Testis (tissue), 3 donors: ENCODE data around the gene OXLD1. TPM values are rescaled to one million over a fixed set of nuclear protein-coding genes. Genes with fewer than 3 reads are reported as not detected.

Experiments used
- DNase-seq: peaks from one replicate; pipeline ENCODE4 v3.0.0-alpha.2; 2019
- H3K27ac ChIP-seq, 2 donors: fragments of 200-600 bp; sonication (generic); one replicate each; pipeline ENCODE4 v1.5.1; 2019
- H3K27me3 ChIP-seq: fragments of 200-600 bp; sonication (generic); one replicate; pipeline ENCODE4 v1.5.1; 2019
- H3K36me3 ChIP-seq: fragments of 200-600 bp; sonication (generic); one replicate; pipeline ENCODE4 v1.5.1; 2017; ENCODE audit warnings: low read depth; ENCODE audit errors: missing control alignments
- H3K4me1 ChIP-seq: fragments of 200-600 bp; sonication (generic); one replicate; pipeline ENCODE4 v1.5.1; 2019
- H3K4me3 ChIP-seq, 2 donors: fragments of 200-600 bp; sonication (generic); one replicate each; pipeline ENCODE4 v1.5.1; 2017 to 2019
- H3K9me3 ChIP-seq: fragments of 200-600 bp; sonication (generic); one replicate; pipeline ENCODE4 v1.5.1; 2017
- POLR2A ChIP-seq: fragments of 450-650 bp; IDR thresholded peaks from one replicate; pipeline ENCODE4 v1.6.1; 2017; ENCODE audit warnings: antibody characterized with exemption, mild to moderate bottlenecking, moderate library complexity
- WGBS, 2 donors: methylation state at CpG; one replicate each; pipeline ENCODE4 v1.1.5; 2018; 5-methylcytosine and 5-hydroxymethylcytosine counted together
- intact Hi-C: fragments of 100-400 bp; cut with DNase I; formaldehyde crosslinking; loops from one replicate; pipeline ENCODE4 v1.15.1; 2023; ENCODE audit warnings: low total_unique reads
- polyA plus RNA-seq: library from polyadenylated mRNA; stranded (reverse); fragments of 350-450 nt; fragmentation: Illumina TruSeq; extraction: RNeasy Lipid Tissue Mini Kit (QIAGEN cat#74804); gene quantifications from one replicate; pipeline ENCODE4 v1.2.3, GENCODE V29; 2014; ENCODE audit warnings: low read depth, low replicate concordance; ENCODE audit not compliant: insufficient read depth
- total RNA-seq, 2 donors: library from RNA; depleted of rRNA; stranded (reverse); fragments of >200 nt; gene quantifications; one replicate each; pipeline ENCODE4 v1.2.3, GENCODE V29; 2016
- TF ChIP-seq, protein P1 (sequence below), 3 experiments: fragments of 450-650 bp in 2 of 3; fragments of 200-600 bp in 1 of 3; sonication (generic) in 1 of 3; IDR thresholded peaks; one replicate each; pipeline ENCODE4 v1.5.1; 2016 to 2019; ENCODE audit warnings: antibody characterized with exemption in 3 of 3, mild to moderate bottlenecking in 2 of 3, moderate library complexity in 1 of 3

OXLD1 gene
- total and polyA plus RNA-seq, 3 donors from 2014 or later = 40.9 to 48.3 (median 45.2) TPM

DNA sequence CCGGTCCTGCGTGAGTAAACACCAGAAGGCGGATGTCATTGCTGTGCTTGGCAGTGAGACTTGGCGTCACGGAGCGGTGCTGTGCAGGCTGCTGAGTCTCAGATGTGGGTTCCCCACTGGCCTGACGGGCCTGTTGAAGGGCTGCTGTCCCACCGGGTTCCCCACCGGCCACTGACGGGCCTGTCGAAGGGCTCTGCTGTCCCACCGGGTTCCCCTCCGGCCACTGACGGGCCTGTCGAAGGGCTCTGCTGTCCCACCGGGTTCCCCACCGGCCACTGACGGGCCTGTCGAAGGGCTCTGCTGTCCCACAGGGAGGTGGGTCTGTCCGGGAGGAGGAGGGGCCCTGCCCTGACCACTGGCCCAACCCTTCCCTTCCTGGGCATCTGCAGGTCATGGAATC, 20.2 kb upstream of the OXLD1 start:
- no peak overlapping the region for H3K4me3 ChIP-seq
- no peaks in the 10 kb centered on the region for H3K9me3 ChIP-seq
- intact Hi-C loops = no loop called here
- 93 to 94% methylated on average over 12 to 20 of the region's 20 CpGs for WGBS, 2 donors
- DNase-seq = no peak
- TF ChIP-seq POLR2A = no peak
- TF ChIP-seq, protein P1, sequence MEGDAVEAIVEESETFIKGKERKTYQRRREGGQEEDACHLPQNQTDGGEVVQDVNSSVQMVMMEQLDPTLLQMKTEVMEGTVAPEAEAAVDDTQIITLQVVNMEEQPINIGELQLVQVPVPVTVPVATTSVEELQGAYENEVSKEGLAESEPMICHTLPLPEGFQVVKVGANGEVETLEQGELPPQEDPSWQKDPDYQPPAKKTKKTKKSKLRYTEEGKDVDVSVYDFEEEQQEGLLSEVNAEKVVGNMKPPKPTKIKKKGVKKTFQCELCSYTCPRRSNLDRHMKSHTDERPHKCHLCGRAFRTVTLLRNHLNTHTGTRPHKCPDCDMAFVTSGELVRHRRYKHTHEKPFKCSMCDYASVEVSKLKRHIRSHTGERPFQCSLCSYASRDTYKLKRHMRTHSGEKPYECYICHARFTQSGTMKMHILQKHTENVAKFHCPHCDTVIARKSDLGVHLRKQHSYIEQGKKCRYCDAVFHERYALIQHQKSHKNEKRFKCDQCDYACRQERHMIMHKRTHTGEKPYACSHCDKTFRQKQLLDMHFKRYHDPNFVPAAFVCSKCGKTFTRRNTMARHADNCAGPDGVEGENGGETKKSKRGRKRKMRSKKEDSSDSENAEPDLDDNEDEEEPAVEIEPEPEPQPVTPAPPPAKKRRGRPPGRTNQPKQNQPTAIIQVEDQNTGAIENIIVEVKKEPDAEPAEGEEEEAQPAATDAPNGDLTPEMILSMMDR (IDR thresholded peaks at IDR 0.05) = no peak
- no peaks in the 10 kb centered on the region for H3K36me3 ChIP-seq
- no peaks in the 10 kb centered on the region for H3K27me3 ChIP-seq
- peaks cover 26% of the 10 kb centered on the region for H3K4me1 ChIP-seq
- no peak overlapping the region for H3K27ac ChIP-seq

DNA sequence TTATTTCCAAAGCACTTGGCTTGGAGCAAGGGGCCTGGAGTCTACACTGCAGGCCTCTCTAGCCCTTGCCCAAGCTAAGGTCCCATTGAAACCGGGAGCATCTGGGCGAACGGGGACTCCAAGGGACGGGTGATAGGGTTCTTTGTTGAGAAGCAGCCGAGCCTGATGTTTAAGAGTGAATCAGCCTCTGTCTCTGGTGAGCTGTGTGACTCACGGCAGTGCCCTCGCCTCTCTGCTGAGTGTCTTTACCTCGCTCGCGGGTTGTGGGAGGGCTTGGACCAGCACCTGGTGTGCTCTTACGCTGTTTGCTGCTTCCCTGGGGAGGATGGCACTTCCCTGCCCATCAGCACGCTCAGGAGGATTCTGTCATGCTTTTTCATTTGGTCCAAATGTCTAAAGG, 18.7 kb upstream of the OXLD1 start:
- intact Hi-C loops = no loop called here
- DNase-seq = no peak
- Histone ChIP-seq H3K27me3 (no peaks in the 10 kb centered on the region), H3K36me3 (no peaks in the 10 kb centered on the region), H3K4me3 (peak overlapping the region in 1 of 2 donors; percentile 99), H3K9me3 (no peaks in the 10 kb centered on the region), H3K4me1 (peaks cover 27% of the 10 kb centered on the region), H3K27ac (no peak overlapping the region)
- 61 to 80% methylated on average over 12 of the region's 12 CpGs for WGBS, 2 donors
- no peak for TF ChIP-seq POLR2A
- TF ChIP-seq, protein P1 (IDR thresholded peaks at IDR 0.05) = no peak

DNA sequence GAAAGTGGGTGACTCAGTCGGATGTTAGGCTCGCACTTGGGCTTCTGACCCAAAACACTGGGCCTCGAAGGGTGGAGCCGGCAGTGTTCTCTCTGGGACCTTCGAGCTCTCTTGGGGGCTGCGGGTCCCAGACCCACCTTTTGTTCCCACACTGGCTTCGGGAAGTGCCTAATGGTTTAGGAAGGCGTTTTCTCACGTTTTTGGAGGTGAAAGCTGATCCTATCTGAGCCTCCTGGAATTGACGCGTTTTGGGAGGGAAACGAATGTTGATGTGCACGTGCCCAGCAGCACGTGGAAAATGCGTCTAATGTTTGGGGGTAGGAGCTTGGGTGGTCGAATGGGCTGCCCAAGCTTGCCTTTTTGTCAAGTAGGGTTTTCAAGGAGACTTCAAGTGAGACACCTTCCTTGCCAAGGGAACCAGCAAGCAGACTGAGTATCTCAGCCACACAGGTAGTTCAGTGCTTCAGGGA, 18.1 kb upstream of the OXLD1 start:
- TF ChIP-seq, protein P1 (IDR thresholded peaks at IDR 0.05) = no peak
- no peak for TF ChIP-seq POLR2A
- no peaks in the 10 kb centered on the region for H3K27me3 ChIP-seq
- H3K9me3 ChIP-seq = no peaks in the 10 kb centered on the region
- peak overlapping the region; percentile 97 to 99 for H3K4me3 ChIP-seq
- H3K27ac ChIP-seq = peak overlapping the region; percentile 55 to 77
- no peaks in the 10 kb centered on the region for H3K36me3 ChIP-seq
- 0 to 3% methylated on average over 10 to 16 of the region's 16 CpGs for WGBS, 2 donors
- no peak for DNase-seq
- H3K4me1 ChIP-seq = peaks cover 27% of the 10 kb centered on the region
- intact Hi-C loops = no loop called here

DNA sequence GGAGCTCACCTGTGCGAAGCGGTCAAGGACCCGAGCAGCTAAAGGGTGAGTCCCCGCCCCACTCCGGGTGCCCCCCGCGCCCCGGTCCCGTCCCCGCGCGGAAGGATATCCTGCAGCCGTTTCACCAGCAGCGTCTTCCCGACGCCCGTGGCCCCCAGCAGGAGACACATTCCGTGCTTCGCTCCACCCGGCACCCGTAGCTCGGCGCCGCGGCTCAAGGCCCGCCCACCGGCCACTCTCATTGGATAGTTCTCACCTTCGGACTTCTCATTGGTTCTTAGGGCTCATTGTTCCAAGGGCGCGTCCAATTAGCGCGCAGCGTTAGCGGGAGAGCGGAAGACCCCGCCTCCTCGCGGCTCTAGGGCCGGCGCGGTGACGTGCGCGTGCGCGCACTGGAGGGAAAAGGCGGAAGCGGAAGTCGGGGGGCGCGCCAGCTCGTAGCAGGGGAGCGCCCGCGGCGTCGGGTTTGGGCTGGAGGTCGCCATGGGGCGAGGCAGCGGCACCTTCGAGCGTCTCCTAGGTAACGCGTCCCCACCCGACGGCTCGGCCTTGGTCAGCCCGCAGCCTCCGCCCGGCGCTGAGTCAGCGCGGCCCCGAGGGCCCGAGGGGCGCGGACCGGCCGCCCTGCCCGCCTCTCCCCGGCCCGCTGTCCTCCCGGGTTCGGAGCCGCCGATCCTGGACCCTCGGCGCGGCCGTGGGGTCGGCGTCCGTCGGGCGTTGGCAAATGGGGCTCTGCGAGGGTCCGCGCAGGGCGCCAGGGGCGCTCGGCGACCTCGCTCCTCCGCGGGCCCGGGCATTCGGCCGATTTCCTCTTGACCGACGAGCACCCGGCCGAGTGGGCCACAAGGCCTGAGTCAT, 17.4 kb upstream of the OXLD1 start, which contains the start of the genes ARL16 and HGS:
Gene ARL16, minus strand, starts transcription at position 214 of the 858 bp plus-strand sequence. Its CDS starts 44 bp downstream, at position 170.
Gene HGS, plus strand, starts transcription at position 428 of the 858 bp plus-strand sequence. Its CDS starts 56 bp downstream, at position 484.
- 0% methylated on average over 1 to 101 of the region's 112 CpGs for WGBS, 2 donors
- H3K4me1 ChIP-seq = peaks cover 27% of the 10 kb centered on the region
- intact Hi-C loops = no loop called here
- no peaks in the 10 kb centered on the region for H3K27me3 ChIP-seq
- no peaks in the 10 kb centered on the region for H3K9me3 ChIP-seq
- H3K36me3 ChIP-seq = no peaks in the 10 kb centered on the region
- H3K27ac ChIP-seq = peak within 1 kb of the TSS; percentile 70 to 77
- DNase-seq = peak; percentile 99
- TF ChIP-seq, protein P1 (IDR thresholded peaks at IDR 0.05) = no peak
- no peak for TF ChIP-seq POLR2A
- H3K4me3 ChIP-seq = peak within 1 kb of the TSS; percentile 97 to 99
